ELR (cell line): ENCODE measurements around the gene TBC1D9B.

ENCODE experiments used
- DNase-seq: peaks from one replicate; pipeline ENCODE4 v3.0.0-alpha.2; 2015; ENCODE audit warnings: low read depth

Gene TBC1D9B

DNA sequence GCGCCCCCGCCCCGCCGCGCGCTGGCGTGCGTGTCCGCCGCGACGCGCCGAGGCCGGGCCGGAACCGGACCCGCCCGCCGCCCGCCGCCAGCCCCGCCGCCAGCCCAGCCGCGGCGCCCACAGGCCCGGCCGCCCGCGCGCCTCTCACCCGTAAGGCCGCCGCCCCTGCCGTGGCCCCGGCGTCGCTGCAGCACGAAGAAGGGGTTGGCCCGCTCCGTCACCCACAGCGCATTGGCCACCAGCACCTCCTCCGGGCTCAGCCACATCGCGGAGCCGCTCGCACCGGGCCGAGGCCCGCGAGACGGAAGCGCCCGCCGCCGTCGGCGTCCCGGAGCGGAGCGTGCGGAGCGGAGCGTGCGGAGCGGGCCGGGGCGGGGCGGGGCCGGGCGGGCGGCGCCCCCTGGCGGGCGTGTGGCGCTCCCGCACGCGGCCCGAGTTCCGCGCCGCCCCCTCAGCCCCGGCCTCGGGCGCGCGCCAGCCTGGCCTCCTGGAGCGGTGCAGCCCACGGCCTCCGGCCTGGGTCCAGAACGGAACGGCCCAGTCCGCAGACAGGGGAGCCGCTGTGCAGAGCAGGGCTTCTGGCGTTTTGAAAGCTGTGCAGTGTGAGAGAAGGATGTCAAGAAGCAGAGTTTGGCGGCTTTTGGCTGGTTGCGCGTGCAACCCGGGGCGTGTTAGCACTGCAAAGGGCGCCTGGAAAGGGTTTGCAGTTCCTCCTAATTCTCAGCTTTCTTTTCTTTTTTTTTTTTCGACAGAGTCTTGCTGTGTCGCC is at the start of gene TBC1D9B:
TBC1D9B (minus strand) TSS at position 342 of the 769 bp plus-strand sequence; CDS start at position 266, 76 bp downstream.
- DNase-seq = peak; percentile 77

- DNase-seq = no peak
Observed at GRCh38 chr5:179955630-179956029, 47.9 kb upstream of the TBC1D9B start.

DNA sequence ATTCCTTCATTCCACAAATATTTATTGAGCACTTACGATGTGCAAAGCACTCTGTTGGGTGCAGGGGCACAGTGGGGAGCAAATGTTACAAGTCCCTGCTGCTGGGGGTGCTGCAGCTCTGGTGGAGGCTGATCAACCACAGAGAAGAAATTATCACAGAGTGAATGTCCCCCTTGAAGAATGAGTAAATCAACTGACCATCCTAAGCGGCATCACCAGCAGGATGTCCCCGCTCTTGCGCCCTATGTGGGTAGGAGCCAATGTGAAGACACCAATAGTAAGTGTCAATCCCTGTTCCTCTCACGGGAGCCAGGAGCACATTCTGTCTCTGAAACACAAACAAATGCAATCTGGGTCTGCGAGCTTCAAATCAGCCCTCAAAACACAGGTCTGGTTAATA is 47.4 kb upstream of the TBC1D9B start:
- DNase-seq = no peak

DNA sequence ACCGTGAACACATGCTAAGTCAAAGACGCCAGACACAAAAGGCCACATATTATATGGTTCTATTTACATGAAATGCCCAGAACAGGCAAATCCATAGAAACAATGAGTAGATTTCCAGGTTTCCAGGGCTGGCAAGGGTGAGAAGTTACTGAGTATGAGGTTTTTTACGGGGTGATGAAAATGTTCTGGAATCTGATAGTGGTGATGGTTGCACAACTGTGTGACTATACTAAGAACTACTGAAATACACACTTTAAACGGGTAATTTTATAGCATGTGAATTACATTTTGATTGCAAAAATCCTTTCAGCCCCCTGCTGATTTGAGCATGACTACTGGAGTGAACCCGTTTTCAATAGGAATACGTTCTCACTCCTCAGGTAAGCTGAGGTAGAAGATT is 46.7 kb upstream of the TBC1D9B start:
- DNase-seq = no peak

DNA sequence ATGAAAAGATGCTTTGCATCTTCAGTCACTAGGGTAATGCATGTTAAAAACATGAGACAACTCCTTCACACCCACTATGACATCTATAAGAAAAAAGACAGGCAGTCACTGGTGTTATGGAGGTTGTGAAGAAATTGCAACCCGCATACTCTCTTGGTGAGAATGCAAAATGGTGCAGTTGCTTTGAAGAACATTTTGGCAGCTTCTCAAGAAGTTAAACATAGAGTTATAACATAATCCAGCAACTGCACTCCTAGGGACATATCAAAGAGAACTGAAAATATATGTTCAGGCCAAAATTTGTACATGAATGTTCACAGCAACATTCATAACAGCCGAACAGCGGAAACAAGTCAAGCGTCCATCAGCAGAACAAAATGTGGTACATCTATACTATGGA is 46.3 kb upstream of the TBC1D9B start:
- no peak for DNase-seq

DNA sequence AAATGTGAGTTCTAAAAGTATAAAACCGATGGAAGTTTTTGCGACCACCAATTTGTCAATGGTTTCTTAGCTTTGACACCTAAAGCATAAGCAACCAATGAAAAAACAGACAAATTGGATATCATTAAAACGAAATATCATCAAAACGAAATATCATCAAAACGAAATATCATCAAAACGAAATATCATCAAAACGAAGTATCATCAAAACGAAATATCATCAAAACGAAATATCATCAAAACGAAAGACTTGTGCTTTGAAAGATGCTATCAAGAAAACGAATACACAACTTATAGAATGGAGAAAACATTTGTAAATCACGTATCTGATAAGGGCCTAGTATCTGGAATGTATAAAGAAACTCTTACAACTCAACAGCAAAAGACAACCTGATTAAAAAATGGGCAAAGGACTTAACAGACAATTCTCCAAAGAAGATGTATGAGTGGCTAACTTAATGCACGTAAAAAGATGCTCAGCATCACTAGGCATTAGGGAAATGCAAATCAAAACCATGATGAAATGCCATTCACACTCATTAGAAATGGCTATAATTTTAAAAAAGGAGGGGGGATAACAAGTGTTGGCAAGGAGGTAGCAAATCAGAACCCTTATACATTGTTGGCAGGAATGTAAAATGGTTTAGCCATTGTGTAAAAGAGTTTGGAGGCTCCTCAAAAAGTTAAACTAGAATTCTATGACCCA is 29.4 kb upstream of the TBC1D9B start:
- DNase-seq = no peak

DNA sequence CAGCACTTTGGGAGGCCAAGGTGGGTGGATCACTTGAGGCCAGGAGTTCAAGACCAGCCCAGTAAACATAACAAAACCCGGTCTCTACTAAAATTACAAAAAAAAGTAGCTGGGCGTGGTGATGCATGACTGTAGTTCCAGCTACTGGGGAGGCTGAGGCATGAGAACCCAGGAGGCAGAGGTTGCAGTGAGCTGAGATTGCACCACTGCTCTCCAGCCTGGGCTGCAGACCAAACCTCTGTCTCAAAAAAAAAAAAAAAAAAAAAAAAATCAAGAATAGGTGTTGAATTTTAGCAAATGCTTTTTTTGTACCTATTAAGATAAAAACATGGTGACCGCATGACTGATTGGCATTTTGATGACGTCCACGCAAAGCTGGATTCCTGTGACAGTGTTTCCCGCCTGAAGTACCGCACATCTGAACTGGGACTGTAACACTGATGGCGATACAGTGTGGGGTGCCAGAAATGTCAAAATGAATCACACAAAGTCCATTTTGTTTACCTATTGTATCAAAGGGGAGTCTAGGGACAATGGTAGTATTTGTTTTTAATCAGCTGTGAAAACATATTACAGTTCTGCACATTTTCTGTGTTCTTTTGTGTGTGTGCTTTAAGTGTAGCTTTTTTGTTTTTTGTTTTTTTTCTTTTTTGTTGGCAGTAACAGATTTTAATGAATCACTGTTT is 23.2 kb upstream of the TBC1D9B start:
- DNase-seq = no peak

- no peak for DNase-seq
Observed at GRCh38 chr5:179927824-179928223, 20.1 kb upstream of the TBC1D9B start.

DNA sequence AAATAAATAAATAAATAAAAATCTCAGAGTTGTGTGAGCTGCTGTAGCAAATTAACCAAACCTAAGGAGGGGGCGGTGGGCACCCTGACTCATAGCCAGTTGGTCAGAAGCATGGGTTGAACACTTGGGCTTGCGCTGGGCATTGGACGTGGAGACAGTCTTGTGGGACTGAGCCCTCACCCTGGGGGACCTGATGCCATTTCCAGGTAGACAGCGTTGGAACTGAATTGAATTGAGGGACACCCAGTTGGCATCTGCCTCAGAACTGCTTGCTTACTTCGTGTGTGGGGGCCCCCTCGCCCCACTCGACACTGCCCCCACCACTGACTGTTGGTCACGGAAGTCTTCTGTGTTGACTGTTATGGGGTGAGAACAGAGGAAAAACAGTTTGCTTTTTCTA is 19.0 kb upstream of the TBC1D9B start:
- no peak for DNase-seq

DNA sequence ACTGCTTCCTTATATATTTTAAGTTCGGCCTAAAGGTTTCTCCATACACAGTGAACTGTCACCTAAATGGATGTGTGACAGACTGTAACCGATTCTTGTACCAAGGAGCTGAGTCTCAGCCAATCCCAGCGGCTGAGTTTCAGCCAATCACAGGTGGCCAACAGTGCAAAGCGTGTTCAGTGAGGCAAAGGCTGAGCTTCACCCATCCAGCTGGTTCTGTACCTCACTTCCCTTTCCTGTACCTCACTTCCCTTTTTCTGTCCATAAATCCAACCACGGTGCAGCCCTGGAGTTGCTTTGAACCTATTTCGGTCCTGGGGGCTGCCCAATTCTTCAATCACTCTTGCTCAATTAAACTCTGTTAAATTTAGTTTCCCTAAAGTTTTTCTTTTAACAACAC is 15.7 kb upstream of the TBC1D9B start:
- DNase-seq = no peak

DNA sequence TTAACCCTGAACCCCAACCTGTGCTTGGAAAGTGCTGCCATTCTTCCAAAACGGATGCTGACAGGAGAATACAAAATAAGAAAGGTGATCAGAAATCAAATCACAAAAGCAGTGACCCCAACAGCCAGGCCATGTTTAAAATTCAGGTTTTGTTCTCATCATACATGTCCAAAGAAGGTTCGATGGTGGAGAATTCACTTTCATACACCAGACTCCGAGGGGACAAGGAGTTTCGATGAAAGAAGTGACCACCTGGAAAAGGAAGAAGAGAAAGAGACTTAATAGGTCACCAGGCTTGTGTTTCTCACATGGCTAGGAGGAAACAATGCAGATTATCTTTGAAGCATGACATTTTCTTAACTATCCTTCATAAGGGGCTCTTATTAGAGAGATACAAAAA is 12.5 kb upstream of the TBC1D9B start:
- DNase-seq = no peak

DNA sequence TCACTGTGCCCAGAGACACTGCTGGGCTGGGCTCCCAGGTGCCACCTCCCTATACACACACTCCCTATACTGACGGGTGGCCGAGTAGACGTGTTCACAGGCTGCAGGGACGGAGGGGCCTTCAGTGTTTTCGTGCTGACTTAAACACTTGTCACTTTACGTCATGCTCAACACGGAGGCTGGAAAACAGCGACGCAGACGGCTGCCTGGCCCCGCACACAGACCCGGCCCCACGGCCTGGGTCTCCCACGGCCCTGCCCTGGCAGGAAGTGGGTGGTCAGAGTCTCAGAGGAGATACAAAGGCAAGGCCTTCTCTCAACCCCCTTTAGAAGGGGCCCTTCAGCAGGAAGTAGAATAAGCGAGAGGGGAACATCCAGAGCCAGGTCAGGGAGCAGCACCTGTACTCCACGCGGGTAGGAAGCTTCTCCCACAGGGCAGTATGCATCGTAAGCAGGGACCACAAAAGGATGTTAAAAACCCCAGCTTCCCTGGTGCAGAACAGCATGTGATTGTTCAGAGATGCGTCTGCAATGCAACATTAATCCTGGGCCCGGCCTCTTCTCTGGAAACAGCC is 11.9 kb upstream of the TBC1D9B start:
- no peak for DNase-seq

DNA sequence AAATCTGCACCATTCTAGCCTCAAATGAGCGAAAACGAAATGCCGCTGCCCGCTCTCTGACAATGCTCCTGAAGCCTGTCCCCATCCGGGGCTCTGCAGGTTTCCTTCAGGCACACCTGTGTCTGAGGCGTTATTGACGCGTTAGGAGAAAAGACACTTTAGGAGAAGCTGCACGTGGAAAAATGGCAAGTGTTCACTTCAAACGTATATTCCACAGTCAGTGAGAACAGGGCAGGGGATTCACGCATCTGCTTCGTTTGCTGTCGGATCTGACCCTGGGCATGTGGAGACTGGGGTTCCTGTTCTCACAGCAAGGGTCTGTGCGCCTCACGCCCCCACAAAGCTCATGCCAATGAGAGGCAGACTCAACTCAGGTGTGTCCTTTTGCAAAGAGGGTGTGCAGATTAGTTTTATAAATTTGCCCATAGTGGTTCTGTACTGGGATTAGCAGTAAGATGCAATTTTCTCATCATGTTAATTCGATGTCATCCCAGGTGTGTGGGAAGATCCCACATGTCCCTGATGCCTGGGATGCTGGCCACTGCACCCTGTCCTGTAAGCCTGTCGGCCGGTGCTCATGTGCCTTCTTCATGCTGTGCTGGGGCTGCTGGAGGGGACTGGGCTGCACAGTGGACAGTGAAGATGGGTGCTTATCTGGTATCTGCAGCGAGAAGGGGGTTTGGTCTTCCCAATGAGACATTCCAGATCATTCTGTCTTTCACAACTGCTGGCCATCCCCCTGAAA is 11.2 kb upstream of the TBC1D9B start:
- no peak for DNase-seq

GRCh38 chr5:179916523-179916922 is 8.8 kb upstream of the TBC1D9B start:
- DNase-seq = no peak

- DNase-seq = no peak
Observed at GRCh38 chr5:179915406-179915935, 7.8 kb upstream of the TBC1D9B start.

DNA sequence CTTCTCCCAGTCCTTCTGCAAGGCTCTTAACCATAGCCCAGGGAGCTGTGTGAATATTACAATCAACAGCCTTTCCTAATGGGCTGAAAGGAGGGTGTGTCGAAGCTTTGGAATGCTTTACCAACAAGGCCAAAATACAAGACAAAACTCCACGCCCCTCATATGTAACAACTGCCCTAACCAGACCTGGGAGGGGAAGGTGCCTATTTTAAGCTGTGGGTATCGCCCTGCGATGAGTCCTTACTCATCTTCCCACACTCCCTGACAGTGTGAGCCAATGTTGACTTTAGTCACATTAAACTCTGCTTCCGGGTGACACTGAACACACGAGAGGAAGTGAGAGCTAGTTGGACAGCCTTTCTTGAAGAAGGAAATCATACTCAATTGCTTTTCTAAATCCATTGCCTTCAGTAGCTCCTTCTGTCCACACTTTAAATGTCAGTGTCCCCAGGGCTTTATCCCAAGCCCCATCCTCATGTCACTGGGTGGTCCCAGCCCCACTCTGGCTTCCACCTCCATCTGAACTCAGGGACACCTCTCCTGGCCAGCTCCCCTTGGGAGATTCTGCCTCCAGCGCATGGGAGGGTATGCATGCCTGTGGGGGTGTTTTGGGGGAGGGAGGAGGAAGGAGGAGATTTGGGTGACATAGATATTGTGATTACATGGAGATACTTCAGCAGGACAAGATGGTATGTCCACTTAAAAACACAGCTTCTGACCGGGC is 6.5 kb upstream of the TBC1D9B start:
- peak; percentile 52 for DNase-seq

DNA sequence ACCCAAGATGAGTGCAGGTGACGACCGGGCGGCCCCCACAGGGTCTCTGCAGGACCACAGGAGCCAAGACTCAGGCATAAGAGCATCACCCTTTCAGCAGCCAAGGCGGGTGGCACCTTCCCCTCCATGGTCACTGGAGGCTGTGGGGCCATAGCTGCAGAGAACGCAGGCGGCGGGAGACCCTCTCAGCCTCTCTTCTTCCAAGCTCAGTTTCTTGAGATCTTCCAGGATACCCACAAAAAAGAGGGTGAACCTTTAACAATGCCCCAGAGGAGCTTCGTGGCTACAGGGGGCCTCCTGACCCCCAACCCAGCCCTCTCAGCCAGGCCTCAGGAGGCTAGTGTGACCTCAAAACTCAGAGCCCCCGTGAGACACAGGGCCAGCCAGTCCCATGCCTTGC is 5.8 kb upstream of the TBC1D9B start:
- DNase-seq = no peak

DNA sequence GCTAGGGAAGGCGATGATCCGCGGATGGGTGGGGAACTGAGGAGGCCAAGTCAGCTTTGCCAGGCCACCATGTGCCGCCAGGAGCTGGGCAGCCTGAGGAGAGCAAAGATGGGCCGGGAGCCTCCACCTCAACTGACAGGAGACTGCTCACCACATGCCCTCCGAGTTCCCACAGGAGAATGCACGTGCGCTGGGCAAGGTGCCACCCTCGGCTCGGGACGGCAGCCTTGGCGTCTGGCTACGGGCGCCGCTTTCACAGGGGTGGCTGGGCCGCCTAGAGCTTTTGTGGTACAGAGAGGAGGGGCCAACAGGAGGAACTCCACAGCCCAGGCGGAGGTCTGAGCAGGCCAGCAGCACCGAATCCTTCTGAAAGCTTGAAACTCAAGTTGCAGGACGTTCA is 5.3 kb upstream of the TBC1D9B start:
- DNase-seq = no peak

GRCh38 chr5:179912386-179912785 is 4.7 kb upstream of the TBC1D9B start:
- DNase-seq = no peak

DNA sequence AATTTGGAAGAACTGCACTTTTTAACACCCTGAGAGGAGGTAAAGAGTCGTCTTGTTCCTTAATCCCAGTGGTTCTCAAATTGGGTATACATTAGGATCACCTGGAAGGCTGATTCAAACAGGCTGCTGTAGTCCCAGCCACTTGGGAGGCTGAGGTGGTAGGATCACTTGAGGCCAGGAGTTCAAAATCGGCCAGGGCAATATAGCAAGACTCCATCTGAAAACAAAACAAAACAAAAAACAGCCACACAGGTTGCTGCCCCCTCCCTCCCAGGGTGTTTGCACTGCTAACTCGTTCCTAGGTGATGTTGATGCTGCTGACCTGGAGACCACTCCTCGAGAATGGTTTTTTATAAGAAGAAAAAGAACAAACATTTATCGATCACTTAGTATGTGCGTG is 1.5 kb upstream of the TBC1D9B start:
- DNase-seq = no peak

GRCh38 chr5:179908528-179908927 is 831 bp upstream of the TBC1D9B start:
- no peak for DNase-seq
